Effector memory CD8-positive, alpha-beta T cell (primary cell): ENCODE data around the gene PIAS4.
"Not testable (repeated sequence)": the region's sequence is repeated elsewhere in the genome, so short reads cannot be mapped to it uniquely, and the experiment has no call there.

ENCODE experiments used
- ATAC-seq: fragments of 150-1000 bp; cut with Tn5 transposase; replicated peaks from 2 replicates; pipeline ENCODE4 v1.10.0; 2021; ENCODE audit warnings: mild to moderate bottlenecking, moderate library complexity
- DNase-seq, 3 experiments: peaks; one replicate each; pipeline ENCODE4 v3.0.0; 2021
- H3K27ac Mint-ChIP-seq, 2 donors: one replicate each; pipeline ENCODE4 v1.8.0; 2022; ENCODE audit warnings: mild to moderate bottlenecking in 2 of 2, mixed read lengths in 2 of 2, moderate library complexity in 2 of 2
- H3K27me3 Mint-ChIP-seq, 2 donors: one replicate each; pipeline ENCODE4 v1.8.0; 2022; ENCODE audit warnings: mixed read lengths in 2 of 2
- H3K36me3 Mint-ChIP-seq: one replicate; pipeline ENCODE4 v1.8.0; 2022; ENCODE audit warnings: mild to moderate bottlenecking, moderate library complexity, mixed read lengths; ENCODE audit not compliant: insufficient read depth
- H3K4me1 Mint-ChIP-seq, 2 donors: one replicate each; pipeline ENCODE4 v1.8.0; 2022; ENCODE audit warnings: low read depth in 2 of 2, mixed read lengths in 2 of 2
- H3K4me3 Mint-ChIP-seq, 2 donors: one replicate each; pipeline ENCODE4 v1.8.0; 2022; ENCODE audit warnings: mild to moderate bottlenecking in 2 of 2, mixed read lengths in 2 of 2, moderate library complexity in 2 of 2
- H3K9me3 Mint-ChIP-seq, 2 donors: one replicate each; pipeline ENCODE4 v1.8.0; 2022; ENCODE audit warnings: mixed read lengths in 2 of 2
- total RNA-seq, 9 experiments: gene quantifications; one replicate each; lab custom pipeline; 2026; lab: John Stamatoyannopoulos, UW

PIAS4 gene
- 14.4 to 40.4 (median 32.9) reads per million in 9 experiments for total RNA-seq

DNA sequence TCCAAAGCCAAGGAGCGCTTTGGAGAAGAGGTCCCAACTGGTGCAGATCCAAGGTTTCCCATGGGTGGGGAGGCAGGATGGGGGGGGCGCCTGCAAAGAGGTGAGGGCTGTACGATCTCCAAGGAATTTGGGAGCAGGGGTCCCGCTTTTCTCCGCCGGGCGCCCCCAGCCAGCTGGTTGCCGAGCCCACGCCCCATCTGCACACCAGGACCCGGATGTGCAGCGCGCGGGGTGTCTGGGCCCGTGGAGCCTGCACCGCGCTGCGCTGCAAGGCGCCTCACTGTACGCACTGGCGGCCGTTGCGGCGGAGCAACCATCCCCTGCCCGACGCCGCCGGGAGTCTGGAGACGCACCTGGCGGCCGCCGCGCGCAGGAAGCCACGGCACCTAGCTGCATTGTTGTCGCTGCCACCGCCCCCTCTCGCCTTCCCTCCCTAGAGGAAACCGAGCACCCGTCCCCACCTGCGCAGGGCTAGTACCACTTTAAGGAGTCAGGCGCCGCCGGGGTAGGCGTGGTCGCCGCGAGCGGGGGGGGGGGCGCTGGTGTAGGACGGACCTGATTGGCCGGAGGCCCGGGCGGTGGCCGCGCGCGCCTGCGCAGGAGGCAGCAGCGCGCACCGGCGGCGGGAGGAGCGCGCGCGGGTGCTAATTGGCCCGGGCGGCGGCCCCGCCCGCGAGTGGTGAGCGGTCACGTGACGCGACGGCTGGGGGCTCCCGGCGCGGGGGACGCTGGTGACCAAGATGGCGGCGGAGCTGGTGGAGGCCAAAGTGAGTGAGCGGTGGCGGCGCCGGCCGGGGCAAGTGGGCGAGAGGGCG lies at the start of gene PIAS4:
Gene PIAS4 (plus strand): TSS at position 716 of the 815 bp plus-strand sequence. CDS start 25 bp downstream, at position 741.
- peaks cover 17 to 28% of the 10 kb centered on the region in 2 donors for H3K4me1 Mint-ChIP-seq
- H3K36me3 Mint-ChIP-seq, result peaks cover 12% of the 10 kb centered on the region
- H3K27ac Mint-ChIP-seq, result peak within 1 kb of the TSS; percentile 88 to 93
- DNase-seq (peak; percentile 88 to 94 (median 91)), ATAC-seq (peak; percentile 91)
- H3K4me3 Mint-ChIP-seq, result peak within 1 kb of the TSS; percentile 87 to 89
- H3K27me3 Mint-ChIP-seq, result no peaks in the 10 kb centered on the region
- no peaks in the 10 kb centered on the region for H3K9me3 Mint-ChIP-seq

GRCh38 chr19:3958836-3959765 lies 48.4 kb upstream of the PIAS4 start:
- Mint-ChIP-seq H3K27me3 (no peaks in the 10 kb centered on the region), H3K9me3 (no peaks in the 10 kb centered on the region), H3K27ac (no peak overlapping the region), H3K4me3 (no peak overlapping the region), H3K36me3 (peaks cover 57% of the 10 kb centered on the region), H3K4me1 (no peaks in the 10 kb centered on the region)
- DNase-seq (no peak), ATAC-seq (no peak)

GRCh38 chr19:3959766-3960131 lies 47.8 kb upstream of the PIAS4 start:
- Mint-ChIP-seq H3K4me3 (no peak overlapping the region), H3K4me1 (no peaks in the 10 kb centered on the region), H3K9me3 (no peaks in the 10 kb centered on the region), H3K27ac (no peak overlapping the region), H3K27me3 (no peaks in the 10 kb centered on the region), H3K36me3 (peaks cover 60% of the 10 kb centered on the region)
- DNase-seq (no peak), ATAC-seq (no peak)

DNA sequence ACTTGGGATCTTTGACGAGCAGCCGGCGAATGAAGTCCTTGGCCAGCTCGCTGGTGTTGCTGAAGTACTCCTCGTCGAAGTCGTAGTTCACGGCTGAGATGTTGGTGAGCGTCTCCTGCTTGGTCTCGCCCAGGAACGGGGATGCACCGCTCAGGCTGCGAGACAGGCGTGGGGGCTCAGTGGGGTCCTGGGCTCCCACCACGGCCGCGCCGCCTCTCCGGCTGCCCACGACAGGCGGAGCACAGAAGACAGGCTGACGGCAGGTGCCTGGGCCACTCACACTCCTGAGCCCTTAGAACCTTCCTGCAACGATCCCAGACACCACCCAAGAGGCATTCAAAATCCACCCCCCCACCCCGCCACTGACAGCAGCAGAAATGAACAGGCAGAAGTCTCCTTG lies 46.5 kb upstream of the PIAS4 start:
- Mint-ChIP-seq H3K9me3 (no peaks in the 10 kb centered on the region), H3K27me3 (no peaks in the 10 kb centered on the region), H3K4me1 (no peaks in the 10 kb centered on the region), H3K4me3 (no peak overlapping the region), H3K36me3 (peaks cover 57% of the 10 kb centered on the region), H3K27ac (no peak overlapping the region)
- ATAC-seq (no peak), DNase-seq (no peak)

- Mint-ChIP-seq H3K27me3 (no peaks in the 10 kb centered on the region), H3K27ac (no peak overlapping the region), H3K4me1 (peaks cover 5 to 6% of the 10 kb centered on the region in 2 donors), H3K36me3 (peaks cover 46% of the 10 kb centered on the region), H3K9me3 (no peaks in the 10 kb centered on the region), H3K4me3 (no peak overlapping the region)
- ATAC-seq (no peak), DNase-seq (no peak)
Observed at GRCh38 chr19:3963458-3964255, 43.9 kb upstream of the PIAS4 start.

GRCh38 chr19:3964256-3965194 lies 43.0 kb upstream of the PIAS4 start:
- DNase-seq, result no peak
- H3K4me1 Mint-ChIP-seq, result peaks cover 10 to 11% of the 10 kb centered on the region in 2 donors
- no peak overlapping the region for H3K4me3 Mint-ChIP-seq
- peaks cover 50% of the 10 kb centered on the region for H3K36me3 Mint-ChIP-seq
- no peak overlapping the region for H3K27ac Mint-ChIP-seq
- no peak for ATAC-seq
- H3K9me3 Mint-ChIP-seq, result no peaks in the 10 kb centered on the region
- no peaks in the 10 kb centered on the region for H3K27me3 Mint-ChIP-seq

GRCh38 chr19:3966051-3967017 lies 41.2 kb upstream of the PIAS4 start:
- DNase-seq (no peak), ATAC-seq (no peak)
- Mint-ChIP-seq H3K27me3 (no peaks in the 10 kb centered on the region), H3K4me3 (no peak overlapping the region), H3K9me3 (no peaks in the 10 kb centered on the region), H3K4me1 (peaks cover 22 to 26% of the 10 kb centered on the region in 2 donors), H3K27ac (peak overlapping the region in 1 of 2 donors; percentile 67), H3K36me3 (peaks cover 53% of the 10 kb centered on the region)

- not testable (repeated sequence) for DNase-seq, ATAC-seq, H3K9me3 Mint-ChIP-seq, H3K4me3 Mint-ChIP-seq, H3K27me3 Mint-ChIP-seq, H3K27ac Mint-ChIP-seq
- Mint-ChIP-seq H3K36me3 (peaks cover 56% of the 10 kb centered on the region), H3K4me1 (peaks cover 22 to 27% of the 10 kb centered on the region in 2 donors)
Observed at GRCh38 chr19:3967983-3968382, 39.6 kb upstream of the PIAS4 start.

GRCh38 chr19:3968556-3969434 lies 38.7 kb upstream of the PIAS4 start:
- Mint-ChIP-seq H3K27ac (peak overlapping the region; percentile 78 to 90), H3K27me3 (no peaks in the 10 kb centered on the region), H3K36me3 (peaks cover 52% of the 10 kb centered on the region), H3K9me3 (no peaks in the 10 kb centered on the region), H3K4me3 (peak overlapping the region; percentile 89 to 94), H3K4me1 (peaks cover 22 to 27% of the 10 kb centered on the region in 2 donors)
- no peak for DNase-seq
- no peak for ATAC-seq

GRCh38 chr19:3969435-3970312 lies 37.9 kb upstream of the PIAS4 start:
- ATAC-seq, result no peak
- Mint-ChIP-seq H3K4me1 (peaks cover 22 to 27% of the 10 kb centered on the region in 2 donors), H3K27ac (peak overlapping the region; percentile 78 to 90), H3K27me3 (no peaks in the 10 kb centered on the region), H3K36me3 (peaks cover 50% of the 10 kb centered on the region), H3K9me3 (no peaks in the 10 kb centered on the region), H3K4me3 (peak overlapping the region; percentile 89 to 94)
- no peak for DNase-seq
